HG03558 (cell line): ENCODE results near the gene KCNA2.

Experiments used
- ATAC-seq: cut with Tn5 transposase; IDR thresholded peaks from one replicate; pipeline ENCODE4 v1.9.1; 2021; ENCODE audit warnings: moderate number of reproducible peaks; ENCODE audit not compliant: unreplicated experiment; ENCODE audit errors: extremely low read depth

KCNA2 gene

DNA sequence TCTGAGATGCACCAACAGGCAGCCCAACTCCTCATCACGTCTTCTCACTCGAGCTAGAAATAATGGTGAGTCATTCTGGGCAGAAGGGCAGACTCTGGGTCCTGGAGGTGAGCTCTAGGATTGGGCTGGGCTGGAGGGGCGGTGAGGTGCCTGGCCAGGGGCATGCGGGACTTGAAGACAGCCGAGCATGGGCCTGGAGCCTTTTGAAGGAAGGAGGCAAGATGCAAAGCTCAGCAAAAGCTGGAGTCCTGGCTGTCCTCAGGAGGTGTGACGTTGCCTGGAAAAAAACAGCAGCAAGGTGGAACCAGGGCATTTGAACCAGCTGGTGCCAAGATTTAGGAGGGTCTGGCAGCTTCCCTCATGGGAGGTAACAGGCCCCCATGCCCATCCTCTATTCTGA, 712 bp downstream of the KCNA2 start:
- ATAC-seq: no peak

DNA sequence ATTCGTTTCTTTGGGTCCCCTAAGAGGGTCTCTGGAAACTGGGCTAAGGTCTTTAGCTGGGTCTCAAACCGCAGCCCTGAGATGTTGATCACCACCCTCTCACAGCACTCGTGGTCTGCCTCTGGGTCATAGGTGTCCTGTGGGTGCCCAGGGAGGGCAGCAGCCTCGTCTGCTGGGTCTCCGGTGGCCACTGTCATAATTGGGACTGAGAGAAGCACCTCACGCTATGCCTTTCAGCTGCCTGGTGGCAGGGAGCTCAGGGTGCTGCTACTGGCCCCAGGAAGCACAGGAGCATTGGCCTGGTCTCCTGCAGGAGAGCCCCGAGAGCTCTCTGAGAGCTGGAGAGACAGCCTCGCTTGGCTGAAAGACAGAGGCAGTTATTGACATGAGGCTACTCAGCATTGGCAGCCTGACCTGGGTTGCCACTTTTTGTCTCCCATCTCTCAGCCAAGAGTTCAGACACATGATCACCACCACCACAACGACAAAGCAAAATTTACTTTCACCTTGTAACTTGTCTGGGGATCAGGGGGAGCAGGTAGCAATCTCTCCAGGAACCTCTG, 1.5 kb downstream of the KCNA2 start:
- ATAC-seq: no peak

DNA sequence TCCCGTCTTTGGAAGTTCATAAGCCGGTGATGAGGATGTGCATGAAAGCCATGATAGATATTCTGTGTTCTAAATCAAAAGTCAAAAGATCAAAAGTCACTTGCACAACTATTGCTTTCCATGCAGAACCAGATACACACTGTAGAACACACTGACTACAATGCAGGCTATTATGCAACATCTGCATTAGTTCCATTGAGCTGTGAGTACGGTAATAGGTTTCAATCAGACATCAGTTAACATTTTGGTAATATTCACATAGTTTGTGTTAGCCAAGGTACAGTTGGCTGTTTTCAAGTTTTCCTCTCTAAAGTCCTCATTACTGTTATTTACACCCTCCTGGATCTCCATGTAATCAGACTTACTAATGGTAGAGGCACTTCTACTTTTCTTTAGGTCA, 3.1 kb downstream of the KCNA2 start:
- ATAC-seq: no peak

DNA sequence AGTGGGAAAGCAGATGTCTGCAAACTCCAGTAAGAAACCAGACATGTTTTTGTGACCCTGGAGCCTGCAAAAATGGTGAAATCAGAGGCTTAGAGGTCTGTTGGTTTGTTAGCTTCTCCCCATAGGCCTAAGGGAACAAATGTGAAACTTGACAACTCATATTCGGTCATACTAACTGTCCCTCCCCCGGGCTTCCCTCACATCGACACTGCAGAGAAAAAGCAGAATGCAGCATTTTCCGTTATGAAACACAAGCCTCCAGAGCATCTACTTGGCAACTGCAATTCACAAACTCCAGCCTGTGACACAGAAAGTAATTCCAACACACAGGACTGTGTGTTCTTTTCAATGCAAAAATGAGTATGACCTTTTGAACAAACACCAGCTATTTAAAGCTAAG, 3.7 kb downstream of the KCNA2 start:
- no peak for ATAC-seq

DNA sequence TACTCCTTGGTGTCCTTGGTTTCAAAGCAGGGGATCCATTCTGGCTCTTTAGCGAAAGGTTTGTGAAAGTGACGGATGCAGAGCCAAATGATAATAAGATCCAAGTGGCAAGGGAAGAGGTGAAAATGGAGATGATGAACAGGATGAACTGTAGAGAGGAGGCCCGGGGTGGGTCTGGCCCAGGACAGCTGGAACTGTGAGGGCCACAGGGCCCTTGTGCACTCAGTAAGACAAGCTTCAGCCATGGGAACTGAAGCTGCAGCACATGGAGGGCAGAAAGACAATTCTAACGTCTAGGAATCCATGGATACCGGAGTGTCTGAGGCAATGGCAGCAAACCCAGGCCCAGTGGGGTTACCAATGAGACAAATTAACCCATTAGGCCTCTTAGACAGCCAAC, 4.8 kb downstream of the KCNA2 start:
- no peak for ATAC-seq

DNA sequence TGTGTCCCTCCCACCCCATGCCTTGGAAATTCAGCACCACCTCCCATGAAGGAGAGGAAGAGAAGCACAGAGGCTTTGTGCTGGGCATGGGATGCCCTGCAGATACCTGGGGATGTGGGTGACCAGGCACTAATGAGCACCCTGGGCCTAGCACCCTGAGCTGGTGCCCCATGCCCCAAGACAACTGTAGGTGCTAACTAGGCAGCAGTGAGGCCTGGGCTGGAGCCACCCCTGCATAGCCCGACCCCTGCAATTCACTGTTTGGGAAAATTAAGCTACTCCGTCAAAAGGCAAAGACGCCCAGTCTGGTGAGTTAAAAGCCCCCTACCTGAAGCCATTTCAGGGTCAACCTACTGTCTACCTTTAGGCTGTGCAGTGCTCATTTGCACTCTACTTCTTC, 5.4 kb downstream of the KCNA2 start:
- no peak for ATAC-seq

DNA sequence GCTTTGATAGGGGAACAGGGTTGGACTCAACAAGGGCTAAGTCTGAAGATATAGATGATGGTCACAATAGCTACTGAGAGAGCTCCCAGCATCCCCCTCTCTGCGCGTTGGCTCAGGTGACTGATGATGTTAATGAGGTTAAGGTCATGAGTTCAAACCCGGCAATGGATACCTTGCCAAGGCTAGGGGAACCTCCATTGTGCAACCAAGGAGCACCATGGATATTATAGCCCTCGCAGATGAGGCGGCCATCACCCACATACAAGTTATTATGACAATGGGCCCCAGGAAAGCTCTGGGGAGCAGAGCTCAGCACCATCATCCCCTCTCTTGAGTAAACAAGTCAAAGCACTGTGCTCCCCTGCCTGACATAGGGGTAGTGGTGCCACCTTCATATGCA, 8.2 kb downstream of the KCNA2 start:
- no peak for ATAC-seq

DNA sequence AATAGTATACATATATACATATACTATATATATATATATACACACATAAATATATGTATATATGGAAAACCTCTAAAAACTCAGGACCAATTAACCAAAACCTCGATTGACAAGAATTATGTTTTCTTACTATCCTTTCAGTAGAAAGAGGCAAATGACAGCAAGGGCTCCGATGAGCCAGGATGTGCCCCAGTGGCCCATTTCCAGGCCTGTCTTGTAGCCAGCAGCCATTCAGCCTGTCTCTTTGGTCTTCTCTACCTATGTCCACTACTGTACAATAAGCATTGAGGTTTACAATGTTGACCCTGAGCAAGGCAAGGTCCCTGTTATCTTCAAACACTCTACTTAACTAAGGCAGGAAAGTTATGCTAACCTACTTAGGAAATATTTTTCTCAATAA, 9.8 kb downstream of the KCNA2 start:
- no peak for ATAC-seq

DNA sequence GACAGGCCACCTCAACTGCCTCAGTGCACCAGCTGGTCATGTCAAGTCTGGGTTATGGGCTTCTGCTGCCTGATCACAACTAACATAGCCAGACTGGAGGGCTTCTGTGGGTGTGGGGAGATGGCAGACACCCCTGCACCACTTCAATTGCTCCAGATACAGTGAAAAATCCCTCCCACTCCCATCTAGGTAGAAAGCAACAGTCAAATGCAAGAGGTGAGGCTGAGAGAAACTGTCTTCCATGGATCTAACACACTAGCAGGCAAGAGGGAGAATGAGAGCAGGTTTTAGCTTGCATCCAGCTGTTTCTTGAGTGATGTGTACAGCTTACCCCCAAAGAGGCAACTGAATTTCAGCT, 10.8 kb downstream of the KCNA2 start:
- ATAC-seq: no peak

DNA sequence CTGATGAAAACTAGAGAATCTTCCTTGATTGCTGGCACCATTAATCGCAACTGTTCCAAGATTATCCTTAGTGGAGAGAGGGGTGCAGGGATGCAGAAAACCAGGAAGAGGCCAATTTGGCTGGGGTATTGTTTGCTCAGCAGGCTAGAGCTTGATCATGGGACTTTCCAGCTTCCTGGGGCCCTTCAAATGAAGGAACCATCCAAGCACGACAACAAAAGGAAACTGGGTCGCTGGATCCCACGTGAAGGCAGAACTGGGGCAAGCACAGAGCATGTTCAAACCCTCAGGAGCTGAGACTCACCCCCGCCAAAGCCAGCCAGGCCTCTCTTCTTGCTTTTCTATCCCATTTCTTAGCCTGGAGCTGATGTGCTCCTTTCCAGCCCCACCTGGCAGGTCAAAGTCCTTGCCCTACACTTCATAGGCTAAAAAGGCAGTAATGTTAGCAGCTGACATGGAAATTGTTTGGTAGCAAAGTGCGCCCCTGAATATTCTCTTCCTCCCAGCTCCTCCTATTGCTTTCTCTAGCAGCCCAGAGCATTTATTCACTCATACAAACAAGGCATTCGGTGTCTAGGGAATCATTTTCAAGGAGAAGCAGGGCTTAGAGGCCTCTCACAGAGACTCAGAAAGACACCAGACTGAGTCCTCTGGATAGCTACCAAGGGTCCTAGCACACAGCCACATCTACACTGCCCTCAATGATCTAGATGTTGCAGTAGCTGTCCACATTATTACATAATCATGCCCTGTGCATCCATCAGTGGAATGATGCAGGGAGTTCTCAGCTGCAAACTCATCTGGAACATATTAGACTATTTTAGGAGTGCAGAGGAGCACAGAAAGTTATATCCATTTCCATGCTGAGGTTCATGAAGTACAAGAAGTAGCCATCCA, 11.5 kb downstream of the KCNA2 start:
- ATAC-seq: no peak

DNA sequence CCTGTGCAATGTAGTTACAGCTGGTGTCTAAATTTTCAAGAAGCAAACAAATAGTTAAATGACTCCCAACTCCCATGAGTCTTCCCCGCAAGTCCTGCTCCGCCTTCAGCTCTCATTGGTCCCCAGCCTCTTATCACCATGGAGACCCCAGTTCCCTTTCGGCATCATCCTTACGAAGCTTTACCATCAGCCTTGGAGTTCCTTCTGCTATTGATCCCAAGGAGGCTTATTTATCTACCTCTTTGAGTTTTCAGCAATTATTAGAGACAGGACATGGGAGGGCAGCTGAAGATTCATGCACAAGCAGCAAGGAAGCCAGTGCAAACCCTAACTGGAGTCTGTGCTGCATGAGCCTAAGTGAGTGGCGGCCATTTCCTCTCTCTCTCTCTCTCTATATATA, 12.3 kb downstream of the KCNA2 start:
- no peak for ATAC-seq

DNA sequence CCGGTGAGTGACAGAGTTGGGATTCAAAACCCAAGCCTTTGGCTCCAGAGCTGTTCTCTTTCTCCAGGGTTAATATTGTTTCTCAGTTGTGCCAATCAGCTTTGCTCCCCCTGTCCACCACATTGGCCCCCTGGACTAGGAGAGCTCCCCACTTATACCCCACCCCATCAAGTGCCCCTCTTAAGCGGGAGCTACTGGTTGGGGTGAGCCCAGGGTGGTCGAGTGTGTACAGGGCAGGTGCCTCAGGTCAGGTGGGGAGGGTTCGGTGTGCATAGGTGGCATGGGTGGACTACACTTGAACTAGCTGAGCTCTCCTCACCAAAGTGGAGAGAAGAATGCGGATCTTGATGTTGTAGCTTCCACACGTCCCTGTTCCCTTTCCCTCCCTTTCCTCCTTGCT, 14.2 kb downstream of the KCNA2 start:
- no peak for ATAC-seq

DNA sequence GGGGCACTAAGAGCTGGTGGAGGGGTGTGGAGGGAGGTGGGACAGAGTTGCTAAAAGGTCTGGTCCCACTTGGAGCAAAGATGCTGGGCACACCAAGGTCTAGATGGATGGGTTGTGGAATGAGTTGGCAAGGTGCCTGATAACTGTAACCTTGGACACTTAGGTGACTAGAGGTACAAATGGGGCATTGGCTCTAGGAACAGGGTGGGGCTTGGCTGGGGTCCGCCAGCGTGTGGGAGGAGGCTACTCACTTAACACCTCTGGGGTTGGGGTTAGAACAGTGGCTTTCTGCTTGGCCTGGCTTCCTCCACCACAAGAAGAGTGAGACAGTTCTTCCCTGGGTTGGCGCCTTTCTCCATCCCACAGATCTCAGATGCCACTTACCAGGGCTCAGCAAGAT, 17.2 kb downstream of the KCNA2 start:
- no peak for ATAC-seq

DNA sequence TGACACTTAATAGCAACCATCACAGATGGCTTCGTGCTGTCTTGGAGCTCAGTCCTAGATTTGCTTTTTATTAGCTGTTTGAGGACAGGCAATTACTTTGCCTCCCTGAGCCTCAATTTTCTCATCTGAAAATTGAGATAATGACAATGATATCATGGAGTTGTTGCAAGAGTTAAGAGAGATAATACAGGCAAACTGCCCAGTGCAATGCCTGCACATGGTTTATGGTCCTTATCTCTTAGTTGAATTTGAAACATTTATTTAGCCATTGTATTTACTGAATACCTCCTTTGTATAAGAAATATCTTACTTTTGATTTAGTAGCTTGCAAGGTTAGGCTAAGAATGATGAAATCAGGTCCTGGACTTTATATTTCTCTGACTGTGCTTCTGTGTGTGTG, 17.7 kb downstream of the KCNA2 start:
- ATAC-seq: no peak

DNA sequence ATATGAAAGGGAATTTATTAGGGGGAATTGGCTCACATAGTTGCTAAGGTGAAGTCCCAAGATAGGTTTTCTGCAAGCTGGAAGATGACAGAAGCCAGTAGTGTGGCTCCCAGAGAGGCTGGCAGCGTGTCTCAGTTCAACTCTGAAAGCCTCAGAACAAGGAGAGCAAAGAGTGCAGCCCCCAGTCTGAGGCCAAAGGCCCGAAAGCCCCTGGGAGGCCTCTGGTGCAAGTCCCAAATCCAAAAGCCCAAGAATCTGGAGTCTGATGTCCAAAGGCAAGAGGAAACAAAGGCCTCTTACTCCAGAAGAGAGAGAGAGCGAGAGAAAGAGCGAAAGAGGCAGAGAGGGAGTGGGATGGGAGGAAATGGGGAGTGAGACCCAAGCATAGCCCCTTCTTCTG, 18.3 kb downstream of the KCNA2 start:
- no peak for ATAC-seq

DNA sequence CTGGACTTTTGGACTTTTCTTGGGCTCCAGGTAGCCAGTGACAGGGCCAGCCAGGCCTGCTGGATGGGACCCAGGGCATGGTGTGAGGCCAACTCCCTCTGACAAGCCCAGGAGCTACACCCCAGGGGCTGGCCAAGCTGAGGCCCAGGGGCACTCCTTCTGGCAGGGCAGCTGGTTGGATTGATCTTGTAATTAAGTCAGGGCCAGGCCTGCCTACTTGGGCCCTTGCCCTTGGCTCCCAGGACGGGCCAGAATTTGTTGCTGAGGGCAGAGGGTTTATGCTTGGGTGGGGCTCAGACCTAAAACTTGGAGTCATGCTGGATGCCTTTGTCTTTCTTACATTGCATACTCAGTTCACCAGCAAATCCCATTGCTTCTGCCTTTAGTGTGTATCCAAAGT, 20.7 kb downstream of the KCNA2 start:
- no peak for ATAC-seq

DNA sequence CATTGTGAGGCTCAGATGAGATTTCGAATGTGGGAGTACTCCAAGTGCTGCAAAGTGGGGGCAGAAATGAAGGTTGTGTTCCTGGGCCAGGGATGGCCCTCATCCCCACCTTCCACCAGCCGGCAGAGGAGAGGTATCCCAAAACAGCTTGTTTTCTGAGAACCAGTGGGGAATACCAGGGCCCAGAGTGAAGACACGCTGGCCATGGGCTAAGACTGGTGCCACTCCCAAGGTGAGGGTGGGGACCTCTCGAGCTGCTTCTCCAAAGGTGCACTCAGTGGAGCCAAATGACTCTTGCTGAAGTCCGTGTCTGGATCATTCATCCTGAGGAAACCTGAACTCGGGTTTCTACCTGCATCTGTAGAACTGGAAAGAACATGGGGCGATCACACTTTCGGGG, 22.1 kb downstream of the KCNA2 start:
- no peak for ATAC-seq

DNA sequence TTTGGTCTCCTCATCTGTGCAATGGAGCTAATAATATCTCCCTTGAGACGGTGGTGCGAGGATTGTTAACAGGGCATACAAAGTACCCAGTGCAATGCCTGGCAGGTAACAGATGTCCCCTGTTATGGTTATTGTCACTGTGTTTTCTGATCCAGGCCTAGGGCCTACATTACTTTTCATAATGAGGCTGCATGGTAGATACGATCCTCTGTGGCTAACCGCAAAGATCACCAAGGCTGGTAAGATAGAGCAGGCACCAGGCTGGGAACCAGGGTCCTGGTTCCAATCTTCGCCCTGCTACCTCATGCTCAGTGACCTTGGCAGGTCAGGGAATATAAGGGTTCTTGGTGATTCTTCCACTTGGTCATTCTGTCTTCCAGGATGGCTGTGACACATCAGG, 22.7 kb downstream of the KCNA2 start:
- ATAC-seq: no peak

DNA sequence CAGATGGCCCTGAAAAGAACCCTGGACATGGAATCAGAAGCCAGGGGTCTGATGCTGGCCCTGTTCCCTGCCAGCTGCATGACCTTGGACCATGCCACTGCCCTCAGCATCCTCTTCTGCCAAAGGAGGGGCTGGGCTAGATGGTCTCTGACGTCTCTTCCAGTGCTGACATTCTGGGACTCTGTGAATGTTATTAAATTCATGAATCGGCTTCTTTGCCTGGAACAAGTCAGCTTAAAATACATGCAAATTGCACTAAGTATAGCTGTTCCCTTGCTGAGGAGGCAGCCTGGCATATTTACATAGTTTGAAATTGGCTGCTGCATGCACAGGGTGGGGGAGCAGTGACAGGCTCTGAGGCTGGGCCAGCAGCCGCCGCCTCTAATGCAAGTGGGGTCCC, 23.8 kb downstream of the KCNA2 start:
- ATAC-seq: no peak

DNA sequence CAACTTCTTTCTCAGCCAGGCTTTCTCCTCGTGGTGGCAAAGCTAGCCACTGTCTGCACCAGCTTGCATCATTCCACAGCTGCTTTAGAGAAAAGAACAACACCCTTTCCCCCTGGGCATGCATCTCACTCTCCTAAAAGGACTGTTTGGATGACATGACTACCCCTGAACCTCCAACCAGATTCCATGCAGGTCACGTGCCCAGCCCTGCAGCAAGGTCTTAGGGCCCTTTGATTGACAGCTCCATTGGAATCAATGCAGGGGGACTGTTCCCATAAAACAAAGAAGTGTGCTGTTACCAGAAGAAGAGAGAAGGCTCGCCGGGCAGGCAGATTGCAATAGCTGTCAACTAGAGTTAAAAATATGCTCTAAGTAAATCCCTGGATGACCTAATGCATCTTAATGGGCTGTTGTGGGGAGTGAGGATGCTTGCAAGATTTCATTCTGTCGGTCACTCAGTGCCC, 24.4 kb downstream of the KCNA2 start:
- no peak for ATAC-seq

DNA sequence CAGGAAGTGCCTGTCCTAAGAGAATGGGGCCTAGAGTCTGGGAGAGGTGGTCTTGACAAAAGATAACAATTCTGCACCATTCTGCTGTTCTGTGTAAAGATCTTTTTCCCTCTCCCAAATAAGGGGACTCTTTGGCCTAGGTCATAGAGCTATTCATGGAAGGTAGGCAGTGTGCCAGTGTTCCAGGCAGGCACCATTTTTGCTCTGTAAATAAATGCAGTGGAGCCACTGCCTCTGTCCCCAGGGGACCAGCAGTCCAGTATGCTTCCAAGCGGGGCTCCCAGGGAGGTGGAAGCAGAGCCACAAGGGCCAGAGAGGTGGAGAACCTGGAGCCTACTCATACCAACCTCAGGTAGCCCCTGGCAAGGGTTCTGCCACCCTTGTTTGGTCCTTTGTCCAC, 25.9 kb downstream of the KCNA2 start:
- no peak for ATAC-seq

DNA sequence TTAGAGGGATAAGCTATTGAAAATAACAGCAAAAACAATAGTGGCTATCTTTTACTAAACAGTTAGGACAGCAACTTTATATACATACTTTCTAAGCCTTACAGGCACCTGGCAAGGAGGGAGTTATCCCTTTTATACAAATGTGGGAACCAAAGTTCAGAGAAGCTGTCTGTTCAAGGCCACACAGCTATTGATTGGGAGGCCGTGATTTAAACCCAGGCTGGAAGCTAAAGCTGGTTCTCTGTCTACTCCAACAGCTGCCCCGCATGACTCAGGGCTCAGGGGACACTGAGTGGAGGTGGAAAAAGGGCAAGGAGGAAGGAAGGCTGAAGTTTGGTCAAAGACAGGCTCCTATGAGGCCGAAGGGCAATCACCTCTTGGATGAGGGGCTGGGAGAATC, 26.7 kb downstream of the KCNA2 start:
- no peak for ATAC-seq
